GM19193 (cell line): ENCODE measurements around the gene GPR171.

ENCODE experiments used
- POLR2A ChIP-seq: IDR thresholded peaks from 4 replicates; pipeline ENCODE4 v1.6.1; 2011; ENCODE audit not compliant: insufficient read depth, insufficient read length; ENCODE audit errors: extremely low read depth

GPR171 gene, protein sequence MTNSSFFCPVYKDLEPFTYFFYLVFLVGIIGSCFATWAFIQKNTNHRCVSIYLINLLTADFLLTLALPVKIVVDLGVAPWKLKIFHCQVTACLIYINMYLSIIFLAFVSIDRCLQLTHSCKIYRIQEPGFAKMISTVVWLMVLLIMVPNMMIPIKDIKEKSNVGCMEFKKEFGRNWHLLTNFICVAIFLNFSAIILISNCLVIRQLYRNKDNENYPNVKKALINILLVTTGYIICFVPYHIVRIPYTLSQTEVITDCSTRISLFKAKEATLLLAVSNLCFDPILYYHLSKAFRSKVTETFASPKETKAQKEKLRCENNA

GRCh38 chr3:151203051-151203420, at the start of gene GPR171:
TSS of gene GPR171 (minus strand) at chr3:151203216. CDS start at chr3:151199386, 3,830 bp downstream.
- no peak for TF ChIP-seq POLR2A

- no peak for TF ChIP-seq POLR2A
Measured at GRCh38 chr3:151248772-151249337, 45.8 kb upstream of the GPR171 start.

DNA sequence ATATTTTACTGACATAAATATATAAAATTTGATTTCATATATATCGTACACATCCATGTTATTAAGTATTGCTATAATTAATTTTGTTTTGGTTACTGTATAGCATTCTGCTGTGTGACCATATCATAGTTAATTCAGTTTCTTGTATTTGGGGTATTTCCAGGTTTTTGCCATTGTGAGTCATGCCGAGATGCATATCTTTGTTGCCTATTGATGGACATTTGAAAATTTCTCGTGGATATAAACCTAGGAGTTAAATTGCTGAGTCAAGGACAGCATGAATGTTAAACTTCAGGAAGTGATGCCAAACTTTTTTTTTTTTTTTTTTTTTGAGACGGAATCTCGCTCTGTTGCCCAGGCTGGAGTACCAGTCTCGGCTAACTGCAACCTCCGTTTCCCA, 33.7 kb upstream of the GPR171 start:
- no peak for TF ChIP-seq POLR2A

DNA sequence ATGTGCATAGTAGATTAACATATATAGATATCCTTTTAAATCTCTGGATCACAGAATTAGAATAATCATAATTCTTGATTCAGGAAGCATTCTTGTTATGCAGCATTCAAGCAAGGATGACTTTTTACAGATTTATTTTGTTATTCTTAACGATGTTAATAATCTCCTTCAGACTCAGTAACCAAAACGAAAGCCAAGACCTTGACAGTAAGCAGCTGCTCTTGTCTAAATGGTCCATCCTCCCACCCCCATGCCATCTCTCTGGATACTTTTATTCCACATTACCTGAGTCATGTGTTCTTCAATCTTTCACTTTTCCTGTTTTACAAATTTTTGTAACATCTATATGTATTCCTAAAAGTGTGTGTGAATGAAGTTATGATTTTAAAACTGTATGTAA, 33.3 kb upstream of the GPR171 start:
- TF ChIP-seq POLR2A, result no peak

DNA sequence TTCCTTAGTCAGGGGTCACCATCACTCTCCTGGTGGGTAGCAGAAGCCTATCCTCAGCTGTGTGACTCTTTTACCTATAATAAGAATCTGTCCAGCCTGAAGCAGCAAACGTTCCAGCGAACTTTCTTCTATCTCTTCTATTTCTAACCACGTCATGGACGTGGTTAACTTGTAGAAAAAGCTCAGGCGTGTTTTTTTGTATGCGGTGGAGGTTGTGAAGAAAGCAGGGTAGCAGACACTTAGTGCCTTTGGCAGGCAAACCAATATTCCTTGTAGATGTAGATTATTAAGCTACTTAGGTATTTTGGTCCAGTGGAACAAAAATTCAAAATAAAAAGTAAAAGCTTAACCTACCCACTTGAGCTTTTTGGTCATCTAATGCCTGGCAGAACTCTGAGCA, 31.8 kb upstream of the GPR171 start:
- no peak for TF ChIP-seq POLR2A

- TF ChIP-seq POLR2A, result no peak
Measured at GRCh38 chr3:151232991-151233390, 30.0 kb upstream of the GPR171 start.

GRCh38 chr3:151230646-151231045, 27.6 kb upstream of the GPR171 start:
- no peak for TF ChIP-seq POLR2A

DNA sequence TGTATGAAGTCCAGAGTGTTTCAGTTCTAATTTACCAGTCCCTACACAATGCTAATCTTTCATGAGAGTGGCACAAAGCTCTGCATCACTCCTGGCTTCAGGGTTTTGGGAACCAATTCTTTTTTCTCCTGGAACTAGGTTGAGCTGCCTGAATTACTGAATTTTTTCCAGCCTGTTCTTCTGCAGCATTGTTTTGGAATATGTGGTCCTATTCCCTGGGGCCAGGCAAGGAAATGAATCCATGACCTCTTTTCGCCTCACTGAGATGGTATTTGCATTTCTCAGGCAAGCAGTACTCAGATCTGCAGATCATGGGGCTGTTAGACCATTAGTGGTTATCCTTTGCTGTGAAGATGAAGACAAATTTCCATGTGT, 25.6 kb upstream of the GPR171 start:
- no peak for TF ChIP-seq POLR2A

DNA sequence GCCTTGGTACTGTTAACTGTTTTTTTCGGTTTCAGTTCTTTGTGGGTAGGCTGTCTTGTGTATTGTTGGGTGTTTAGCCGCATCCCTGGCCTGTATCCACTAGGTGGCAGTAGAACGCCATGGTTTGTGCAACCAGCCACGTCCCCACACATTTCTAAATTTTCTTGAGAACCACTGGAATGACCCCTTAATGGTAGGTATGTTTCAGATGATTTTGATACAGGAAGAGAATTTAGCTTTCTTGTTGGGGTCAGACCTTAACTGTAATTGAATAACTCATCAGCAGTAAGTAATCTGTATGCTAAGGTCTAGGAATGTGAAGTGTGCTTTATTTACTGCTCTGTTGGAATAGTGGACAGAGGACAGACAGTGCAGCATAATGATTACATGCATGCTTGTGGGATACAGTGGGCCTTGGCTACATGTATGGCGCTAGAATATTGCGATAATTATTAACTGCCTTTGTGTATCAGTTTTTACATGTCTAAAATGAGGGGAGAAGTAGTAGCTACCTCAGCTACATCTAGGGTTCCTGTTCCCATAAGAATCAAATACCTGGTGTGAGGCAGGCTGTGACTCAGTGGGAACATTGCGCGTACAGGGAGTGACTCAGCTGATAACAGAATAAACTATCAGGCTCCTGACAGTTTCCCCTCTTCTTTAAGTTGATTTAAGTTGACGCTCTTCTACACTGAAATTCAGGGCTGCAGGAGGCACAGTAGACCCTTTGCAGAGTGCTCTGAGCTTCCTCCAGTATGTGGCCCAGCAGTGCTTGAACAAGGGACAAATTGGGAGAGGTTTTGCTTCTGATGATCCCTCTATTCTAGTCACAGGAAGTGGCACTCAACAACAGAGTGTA, 25.0 kb upstream of the GPR171 start:
- TF ChIP-seq POLR2A, result no peak

DNA sequence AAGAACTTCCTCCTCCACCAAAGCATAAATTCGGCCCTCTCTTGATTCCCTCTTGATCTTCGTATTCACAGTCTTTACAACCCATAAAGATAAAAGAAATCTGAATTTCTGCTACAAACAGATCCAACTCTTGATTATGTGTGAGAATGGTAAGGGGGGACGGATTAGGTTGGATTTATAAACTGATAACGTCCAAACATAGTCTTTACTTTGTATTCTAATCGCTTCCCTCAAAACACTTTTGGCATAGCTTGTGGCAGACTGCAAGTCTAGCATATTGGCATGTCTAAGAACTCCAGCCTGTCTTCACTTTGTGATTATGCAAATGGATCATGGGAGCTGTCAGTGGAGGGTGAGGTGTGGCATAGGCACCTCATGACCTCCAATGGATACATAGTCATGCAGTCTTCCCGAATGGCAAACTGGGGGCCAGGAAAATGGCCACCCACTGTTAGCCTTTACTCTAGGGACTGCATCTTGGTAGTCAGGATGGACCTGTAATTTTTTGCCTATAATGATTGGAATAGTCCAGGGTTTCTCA, 24.3 kb upstream of the GPR171 start:
- TF ChIP-seq POLR2A, result no peak

- TF ChIP-seq POLR2A, result no peak
Measured at GRCh38 chr3:151226825-151227224, 23.8 kb upstream of the GPR171 start.

DNA sequence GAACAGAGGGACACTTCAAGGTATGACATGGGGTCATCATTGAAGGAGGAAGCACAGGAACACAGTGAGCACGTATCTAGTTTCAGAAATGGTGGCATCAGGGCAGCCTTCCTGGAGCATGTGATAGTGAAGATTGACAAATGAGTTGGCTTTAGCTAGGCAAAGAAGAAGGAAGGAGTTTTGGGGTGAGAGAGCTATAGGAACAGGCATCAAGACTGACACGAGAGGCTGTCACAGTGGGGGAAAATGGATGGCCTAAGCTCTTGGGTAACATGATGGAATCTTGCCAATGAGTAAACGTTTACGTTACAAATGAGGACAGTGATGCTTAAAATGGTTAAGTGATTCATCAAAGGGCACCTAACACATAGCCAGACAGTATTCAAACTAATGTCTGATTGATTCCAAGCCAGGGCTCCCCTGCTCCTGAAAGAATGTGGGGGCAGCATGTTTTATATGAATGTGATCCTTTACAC, 23.1 kb upstream of the GPR171 start:
- TF ChIP-seq POLR2A, result no peak

- no peak for TF ChIP-seq POLR2A
Measured at GRCh38 chr3:151225040-151225975, 22.3 kb upstream of the GPR171 start.

DNA sequence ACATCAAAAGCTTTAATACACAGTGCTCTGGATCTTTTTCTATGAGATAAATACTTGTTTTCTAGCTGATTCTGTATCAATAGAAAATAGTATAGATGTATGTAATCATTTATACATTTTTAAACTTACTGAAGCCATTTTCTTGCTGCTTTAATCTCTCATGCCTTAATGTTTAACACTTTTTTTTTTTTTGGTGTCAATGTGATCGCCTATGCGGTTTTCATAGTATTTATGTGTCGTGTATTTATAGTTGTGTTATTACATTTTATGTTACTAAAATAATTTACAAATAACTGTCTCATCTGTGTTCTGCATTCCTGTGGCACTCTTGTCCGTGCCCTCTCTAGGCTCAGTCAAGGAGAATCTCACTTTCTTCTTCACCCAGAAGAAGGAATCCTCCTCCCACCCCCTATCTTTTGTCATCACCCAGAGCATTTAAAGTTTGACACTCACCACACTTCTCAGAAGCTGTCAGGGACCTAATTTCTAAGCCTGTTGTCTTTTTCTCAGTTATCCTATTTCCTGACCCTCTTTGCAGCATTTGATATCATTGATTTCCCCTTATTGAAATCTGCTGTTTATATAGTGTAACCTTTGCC, 21.4 kb upstream of the GPR171 start:
- TF ChIP-seq POLR2A, result no peak
